ENCODE data around the gene SETD3. TPM values are rescaled to one million over a fixed set of nuclear protein-coding genes. Genes with fewer than 3 reads are reported as not detected.

Gene SETD3
- total and polyA plus RNA-seq, 10 of the 15 experiments (the other 5 are each of a cell fraction or from before 2014, with no cell fraction given), result 11.3 to 44.2 (median 36.5) TPM

- no peak overlapping the region for H2AFZ ChIP-seq (ENCODE audit: control insufficient read depth, low read depth, low read length)
- H3K9ac ChIP-seq (ENCODE audit: control insufficient read depth, insufficient read depth, low read length), result no peak overlapping the region
- DNase-seq (ENCODE audit: low read depth, low spot score), result no peak
- no peaks in the 10 kb centered on the region for H3K27me3 ChIP-seq (replicated peaks in 1 of 2; ENCODE audit: control insufficient read depth in 2 of 2, insufficient read depth in 2 of 2, low read length in 1 of 2)
- ChIA-PET POLR2A (no interaction called here), SMC1A (ENCODE audit: uncharacterized antibody, unreplicated experiment) (no interaction called here), RAD21 (ENCODE audit: unreplicated experiment) (no interaction called here), CTCF (no interaction called here)
- no peak for TF ChIP-seq IRF4 (IDR thresholded peaks at IDR 0.05; ENCODE audit: low read depth, low read length)
- no peak for TF ChIP-seq MTA2 (IDR thresholded peaks at IDR 0.05; ENCODE audit: low read depth)
- TF ChIP-seq CBFB (IDR thresholded peaks at IDR 0.05; ENCODE audit: low read depth), result no peak
- no peak for TF ChIP-seq POLR2AphosphoS5 (IDR thresholded peaks at IDR 0.05; ENCODE audit: low read length)
- TF ChIP-seq RUNX3 (IDR thresholded peaks at IDR 0.05; ENCODE audit: low read length), result no peak
- TF ChIP-seq SMC3 (IDR thresholded peaks at IDR 0.05; ENCODE audit: borderline replicate concordance, low read length), result no peak
- TF ChIP-seq TARDBP (IDR thresholded peaks at IDR 0.05; ENCODE audit: borderline replicate concordance), result no peak
- TF ChIP-seq ZBTB11 (CRISPR knock-in tag; IDR thresholded peaks at IDR 0.05), result no peak
- TF ChIP-seq MEF2A (IDR thresholded peaks at IDR 0.05; ENCODE audit: insufficient read depth, low read depth, low read length), result no peak
- no peak for TF ChIP-seq SUPT20H (IDR thresholded peaks at IDR 0.05; ENCODE audit: borderline replicate concordance, control insufficient read depth, low read depth, low read length)
- TF ChIP-seq, protein P1, sequence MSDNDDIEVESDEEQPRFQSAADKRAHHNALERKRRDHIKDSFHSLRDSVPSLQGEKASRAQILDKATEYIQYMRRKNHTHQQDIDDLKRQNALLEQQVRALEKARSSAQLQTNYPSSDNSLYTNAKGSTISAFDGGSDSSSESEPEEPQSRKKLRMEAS (IDR thresholded peaks at IDR 0.05; ENCODE audit: low read depth, low read length), result no peak
- no peak for TF ChIP-seq NRF1 (conservative IDR thresholded peaks at IDR 0.05; ENCODE audit: low read depth, low read length)
- TF ChIP-seq IKZF1 (conservative IDR thresholded peaks at IDR 0.05), result no peak
- TF ChIP-seq RAD21 (IDR thresholded peaks at IDR 0.05; ENCODE audit: insufficient read depth, low read depth, low read length), result no peak
- no peak for TF ChIP-seq STAT1 (conservative IDR thresholded peaks at IDR 0.05)
- no peak for TF ChIP-seq ELK1 (IDR thresholded peaks at IDR 0.05; ENCODE audit: low read depth, low read length)
- no peak for TF ChIP-seq BCLAF1 (IDR thresholded peaks at IDR 0.05)
- no peaks in the 10 kb centered on the region for H3K79me2 ChIP-seq (ENCODE audit: control insufficient read depth, insufficient read depth, low read length)
- no peak overlapping the region for H3K4me3 ChIP-seq
- BruUV-seq (replicated peaks), result no TSS peak
- intact Hi-C loops (cut with micrococcal nuclease; ENCODE audit: unreplicated experiment), result no loop called here
- no peak for ATAC-seq
- WGBS (ENCODE audit: insufficient coverage, insufficient replicate concordance, low lambda C conversion rate, missing lambda C conversion rate), result 100% methylated on average over 5 of the region's 5 CpGs
- H3K4me2 ChIP-seq (ENCODE audit: control insufficient read depth, insufficient read depth), result no peak overlapping the region
- H4K20me1 ChIP-seq (ENCODE audit: control insufficient read depth, insufficient read depth), result no peaks in the 10 kb centered on the region
- H3K4me1 ChIP-seq (ENCODE audit: control insufficient read depth, insufficient read depth, low read length), result no peaks in the 10 kb centered on the region
- peaks cover 17 to 36% of the 10 kb centered on the region in 2 experiments for H3K36me3 ChIP-seq (ENCODE audit: control insufficient read depth in 2 of 2, insufficient read depth in 2 of 2, low read length in 1 of 2)
- no peaks in the 10 kb centered on the region for H3K9me3 ChIP-seq (replicated peaks; ENCODE audit: control insufficient read depth, insufficient read depth, low read length)
- no peak overlapping the region for H3K27ac ChIP-seq (ENCODE audit: control insufficient read depth, insufficient read depth)
- no peak for FAIRE-seq
- in situ Hi-C loops (cut with MboI), result no loop called here
These were observed 21.1 kb downstream of the SETD3 start for GRCh38 chr14:99459481-99460100.

Measured in GM12878 (cell line).